ENCODE data around the gene RPS6KA2. TPM values are rescaled to one million over a fixed set of nuclear protein-coding genes. Genes with fewer than 3 reads are reported as not detected.

The RPS6KA2 gene
- total and polyA plus RNA-seq, 2 experiments from 2014 or later = 12.5 to 25.3 TPM

DNA sequence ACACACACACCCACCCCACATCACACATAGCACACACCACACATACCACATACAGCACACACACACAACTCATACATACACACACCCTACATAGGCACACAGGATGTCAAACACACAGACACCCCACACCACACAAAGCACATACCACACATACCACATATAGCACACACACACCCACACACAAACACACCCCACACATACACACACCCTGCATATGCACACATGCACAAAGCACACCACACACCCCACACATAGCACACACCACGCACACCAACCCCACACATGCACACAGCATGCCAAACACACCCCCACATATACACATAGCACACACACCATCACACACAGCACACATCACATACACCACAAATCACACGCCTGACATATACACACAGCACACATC is 119.7 kb downstream of the RPS6KA2 start:
- DNase-seq (ENCODE audit: low spot score) (no peak), ATAC-seq (no peak)
- Mint-ChIP-seq H3K27me3 (ENCODE audit: insufficient read depth, low read depth, poor library complexity) (peaks cover 4% of the 10 kb centered on the region), H3K27ac (no peak overlapping the region; the same call in 1 of the 2 replicates), H3K36me3 (ENCODE audit: low read depth) (peaks cover 43% of the 10 kb centered on the region), H3K4me1 (peaks cover 16% of the 10 kb centered on the region; the same call in 2 of the 3 replicates), H3K4me3 (no peak overlapping the region), H3K9me3 (no peaks in the 10 kb centered on the region)
- no peaks in the 10 kb centered on the region; the same call in 1 of the 2 replicates for H4K20me1 ChIP-seq (replicated peaks; ENCODE audit: insufficient read depth)
- H3K36me3 ChIP-seq (ENCODE audit: insufficient read depth) = peaks cover 5% of the 10 kb centered on the region; the same call in 1 of the 2 replicates
- H3K4me1 ChIP-seq (ENCODE audit: insufficient read depth) = peaks cover 11% of the 10 kb centered on the region
- no peak for TF ChIP-seq STAT1 (IDR thresholded peaks at IDR 0.05; ENCODE audit: unreplicated experiment)
- TF ChIP-seq CREB1 (CRISPR knock-in tag; IDR thresholded peaks at IDR 0.05; ENCODE audit: low read depth) = no peak
- TF ChIP-seq, protein P1, sequence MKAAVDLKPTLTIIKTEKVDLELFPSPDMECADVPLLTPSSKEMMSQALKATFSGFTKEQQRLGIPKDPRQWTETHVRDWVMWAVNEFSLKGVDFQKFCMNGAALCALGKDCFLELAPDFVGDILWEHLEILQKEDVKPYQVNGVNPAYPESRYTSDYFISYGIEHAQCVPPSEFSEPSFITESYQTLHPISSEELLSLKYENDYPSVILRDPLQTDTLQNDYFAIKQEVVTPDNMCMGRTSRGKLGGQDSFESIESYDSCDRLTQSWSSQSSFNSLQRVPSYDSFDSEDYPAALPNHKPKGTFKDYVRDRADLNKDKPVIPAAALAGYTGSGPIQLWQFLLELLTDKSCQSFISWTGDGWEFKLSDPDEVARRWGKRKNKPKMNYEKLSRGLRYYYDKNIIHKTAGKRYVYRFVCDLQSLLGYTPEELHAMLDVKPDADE (IDR thresholded peaks at IDR 0.05) = no peak
- TF ChIP-seq ZNF114 (CRISPR knock-in tag; IDR thresholded peaks at IDR 0.05) = no peak
- TF ChIP-seq NANOG (IDR thresholded peaks at IDR 0.05; ENCODE audit: borderline replicate concordance) = no peak
- no peak for TF ChIP-seq EZH2phosphoT487 (IDR thresholded peaks at IDR 0.05; ENCODE audit: unreplicated experiment)
- TF ChIP-seq, protein P2, sequence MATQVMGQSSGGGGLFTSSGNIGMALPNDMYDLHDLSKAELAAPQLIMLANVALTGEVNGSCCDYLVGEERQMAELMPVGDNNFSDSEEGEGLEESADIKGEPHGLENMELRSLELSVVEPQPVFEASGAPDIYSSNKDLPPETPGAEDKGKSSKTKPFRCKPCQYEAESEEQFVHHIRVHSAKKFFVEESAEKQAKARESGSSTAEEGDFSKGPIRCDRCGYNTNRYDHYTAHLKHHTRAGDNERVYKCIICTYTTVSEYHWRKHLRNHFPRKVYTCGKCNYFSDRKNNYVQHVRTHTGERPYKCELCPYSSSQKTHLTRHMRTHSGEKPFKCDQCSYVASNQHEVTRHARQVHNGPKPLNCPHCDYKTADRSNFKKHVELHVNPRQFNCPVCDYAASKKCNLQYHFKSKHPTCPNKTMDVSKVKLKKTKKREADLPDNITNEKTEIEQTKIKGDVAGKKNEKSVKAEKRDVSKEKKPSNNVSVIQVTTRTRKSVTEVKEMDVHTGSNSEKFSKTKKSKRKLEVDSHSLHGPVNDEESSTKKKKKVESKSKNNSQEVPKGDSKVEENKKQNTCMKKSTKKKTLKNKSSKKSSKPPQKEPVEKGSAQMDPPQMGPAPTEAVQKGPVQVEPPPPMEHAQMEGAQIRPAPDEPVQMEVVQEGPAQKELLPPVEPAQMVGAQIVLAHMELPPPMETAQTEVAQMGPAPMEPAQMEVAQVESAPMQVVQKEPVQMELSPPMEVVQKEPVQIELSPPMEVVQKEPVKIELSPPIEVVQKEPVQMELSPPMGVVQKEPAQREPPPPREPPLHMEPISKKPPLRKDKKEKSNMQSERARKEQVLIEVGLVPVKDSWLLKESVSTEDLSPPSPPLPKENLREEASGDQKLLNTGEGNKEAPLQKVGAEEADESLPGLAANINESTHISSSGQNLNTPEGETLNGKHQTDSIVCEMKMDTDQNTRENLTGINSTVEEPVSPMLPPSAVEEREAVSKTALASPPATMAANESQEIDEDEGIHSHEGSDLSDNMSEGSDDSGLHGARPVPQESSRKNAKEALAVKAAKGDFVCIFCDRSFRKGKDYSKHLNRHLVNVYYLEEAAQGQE (IDR thresholded peaks at IDR 0.05; ENCODE audit: unreplicated experiment) = no peak
- TF ChIP-seq, protein P3, sequence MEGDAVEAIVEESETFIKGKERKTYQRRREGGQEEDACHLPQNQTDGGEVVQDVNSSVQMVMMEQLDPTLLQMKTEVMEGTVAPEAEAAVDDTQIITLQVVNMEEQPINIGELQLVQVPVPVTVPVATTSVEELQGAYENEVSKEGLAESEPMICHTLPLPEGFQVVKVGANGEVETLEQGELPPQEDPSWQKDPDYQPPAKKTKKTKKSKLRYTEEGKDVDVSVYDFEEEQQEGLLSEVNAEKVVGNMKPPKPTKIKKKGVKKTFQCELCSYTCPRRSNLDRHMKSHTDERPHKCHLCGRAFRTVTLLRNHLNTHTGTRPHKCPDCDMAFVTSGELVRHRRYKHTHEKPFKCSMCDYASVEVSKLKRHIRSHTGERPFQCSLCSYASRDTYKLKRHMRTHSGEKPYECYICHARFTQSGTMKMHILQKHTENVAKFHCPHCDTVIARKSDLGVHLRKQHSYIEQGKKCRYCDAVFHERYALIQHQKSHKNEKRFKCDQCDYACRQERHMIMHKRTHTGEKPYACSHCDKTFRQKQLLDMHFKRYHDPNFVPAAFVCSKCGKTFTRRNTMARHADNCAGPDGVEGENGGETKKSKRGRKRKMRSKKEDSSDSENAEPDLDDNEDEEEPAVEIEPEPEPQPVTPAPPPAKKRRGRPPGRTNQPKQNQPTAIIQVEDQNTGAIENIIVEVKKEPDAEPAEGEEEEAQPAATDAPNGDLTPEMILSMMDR (conservative IDR thresholded peaks at IDR 0.05; ENCODE audit: low read depth in 2 of 2) = no peak
- TF ChIP-seq ZNF331 (CRISPR knock-in tag; IDR thresholded peaks at IDR 0.05; ENCODE audit: low read depth) = no peak
- TF ChIP-seq, protein P4, sequence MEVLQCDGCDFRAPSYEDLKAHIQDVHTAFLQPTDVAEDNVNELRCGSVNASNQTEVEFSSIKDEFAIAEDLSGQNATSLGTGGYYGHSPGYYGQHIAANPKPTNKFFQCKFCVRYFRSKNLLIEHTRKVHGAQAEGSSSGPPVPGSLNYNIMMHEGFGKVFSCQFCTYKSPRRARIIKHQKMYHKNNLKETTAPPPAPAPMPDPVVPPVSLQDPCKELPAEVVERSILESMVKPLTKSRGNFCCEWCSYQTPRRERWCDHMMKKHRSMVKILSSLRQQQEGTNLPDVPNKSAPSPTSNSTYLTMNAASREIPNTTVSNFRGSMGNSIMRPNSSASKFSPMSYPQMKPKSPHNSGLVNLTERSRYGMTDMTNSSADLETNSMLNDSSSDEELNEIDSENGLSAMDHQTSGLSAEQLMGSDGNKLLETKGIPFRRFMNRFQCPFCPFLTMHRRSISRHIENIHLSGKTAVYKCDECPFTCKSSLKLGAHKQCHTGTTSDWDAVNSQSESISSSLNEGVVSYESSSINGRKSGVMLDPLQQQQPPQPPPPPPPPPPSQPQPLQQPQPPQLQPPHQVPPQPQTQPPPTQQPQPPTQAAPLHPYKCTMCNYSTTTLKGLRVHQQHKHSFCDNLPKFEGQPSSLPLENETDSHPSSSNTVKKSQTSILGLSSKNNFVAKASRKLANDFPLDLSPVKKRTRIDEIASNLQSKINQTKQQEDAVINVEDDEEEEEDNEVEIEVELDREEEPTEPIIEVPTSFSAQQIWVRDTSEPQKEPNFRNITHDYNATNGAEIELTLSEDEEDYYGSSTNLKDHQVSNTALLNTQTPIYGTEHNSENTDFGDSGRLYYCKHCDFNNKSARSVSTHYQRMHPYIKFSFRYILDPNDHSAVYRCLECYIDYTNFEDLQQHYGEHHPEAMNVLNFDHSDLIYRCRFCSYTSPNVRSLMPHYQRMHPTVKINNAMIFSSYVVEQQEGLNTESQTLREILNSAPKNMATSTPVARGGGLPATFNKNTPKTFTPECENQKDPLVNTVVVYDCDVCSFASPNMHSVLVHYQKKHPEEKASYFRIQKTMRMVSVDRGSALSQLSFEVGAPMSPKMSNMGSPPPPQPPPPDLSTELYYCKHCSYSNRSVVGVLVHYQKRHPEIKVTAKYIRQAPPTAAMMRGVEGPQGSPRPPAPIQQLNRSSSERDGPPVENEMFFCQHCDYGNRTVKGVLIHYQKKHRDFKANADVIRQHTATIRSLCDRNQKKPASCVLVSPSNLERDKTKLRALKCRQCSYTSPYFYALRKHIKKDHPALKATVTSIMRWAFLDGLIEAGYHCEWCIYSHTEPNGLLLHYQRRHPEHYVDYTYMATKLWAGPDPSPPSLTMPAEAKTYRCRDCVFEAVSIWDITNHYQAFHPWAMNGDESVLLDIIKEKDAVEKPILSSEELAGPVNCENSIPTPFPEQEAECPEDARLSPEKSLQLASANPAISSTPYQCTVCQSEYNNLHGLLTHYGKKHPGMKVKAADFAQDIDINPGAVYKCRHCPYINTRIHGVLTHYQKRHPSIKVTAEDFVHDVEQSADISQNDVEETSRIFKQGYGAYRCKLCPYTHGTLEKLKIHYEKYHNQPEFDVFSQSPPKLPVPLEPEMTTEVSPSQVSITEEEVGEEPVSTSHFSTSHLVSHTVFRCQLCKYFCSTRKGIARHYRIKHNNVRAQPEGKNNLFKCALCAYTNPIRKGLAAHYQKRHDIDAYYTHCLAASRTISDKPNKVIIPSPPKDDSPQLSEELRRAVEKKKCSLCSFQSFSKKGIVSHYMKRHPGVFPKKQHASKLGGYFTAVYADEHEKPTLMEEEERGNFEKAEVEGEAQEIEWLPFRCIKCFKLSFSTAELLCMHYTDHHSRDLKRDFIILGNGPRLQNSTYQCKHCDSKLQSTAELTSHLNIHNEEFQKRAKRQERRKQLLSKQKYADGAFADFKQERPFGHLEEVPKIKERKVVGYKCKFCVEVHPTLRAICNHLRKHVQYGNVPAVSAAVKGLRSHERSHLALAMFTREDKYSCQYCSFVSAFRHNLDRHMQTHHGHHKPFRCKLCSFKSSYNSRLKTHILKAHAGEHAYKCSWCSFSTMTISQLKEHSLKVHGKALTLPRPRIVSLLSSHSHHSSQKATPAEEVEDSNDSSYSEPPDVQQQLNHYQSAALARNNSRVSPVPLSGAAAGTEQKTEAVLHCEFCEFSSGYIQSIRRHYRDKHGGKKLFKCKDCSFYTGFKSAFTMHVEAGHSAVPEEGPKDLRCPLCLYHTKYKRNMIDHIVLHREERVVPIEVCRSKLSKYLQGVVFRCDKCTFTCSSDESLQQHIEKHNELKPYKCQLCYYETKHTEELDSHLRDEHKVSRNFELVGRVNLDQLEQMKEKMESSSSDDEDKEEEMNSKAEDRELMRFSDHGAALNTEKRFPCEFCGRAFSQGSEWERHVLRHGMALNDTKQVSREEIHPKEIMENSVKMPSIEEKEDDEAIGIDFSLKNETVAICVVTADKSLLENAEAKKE (CRISPR knock-in tag; IDR thresholded peaks at IDR 0.05) = no peak
- no peak for TF ChIP-seq POLR2AphosphoS5 (IDR thresholded peaks at IDR 0.05; ENCODE audit: low read depth)
- no peak for TF ChIP-seq EZH2 (IDR thresholded peaks at IDR 0.05; ENCODE audit: low read depth, unreplicated experiment)
- TF ChIP-seq JUNB (IDR thresholded peaks at IDR 0.05; ENCODE audit: unreplicated experiment) = no peak
- no peaks in the 10 kb centered on the region for H3F3A ChIP-seq (replicated peaks; ENCODE audit: low read depth)
- no peaks in the 10 kb centered on the region for H3K9me2 ChIP-seq (ENCODE audit: insufficient read depth)
- H2AFZ ChIP-seq = no peak overlapping the region
- no peak overlapping the region for H3K4me2 ChIP-seq
- H3K27me3 ChIP-seq (ENCODE audit: insufficient read depth) = no peaks in the 10 kb centered on the region
- H3K4me3 ChIP-seq = no peak overlapping the region
- no peak overlapping the region for H3K27ac ChIP-seq (ENCODE audit: low read depth)
- H3K79me2 ChIP-seq (replicated peaks; ENCODE audit: insufficient read depth) = no peaks in the 10 kb centered on the region
